Measurements from ENCODE around the gene HIPK1. TPM values are rescaled to one million over a fixed set of nuclear protein-coding genes. Genes with fewer than 3 reads are reported as not detected.

The HIPK1 gene
- total RNA-seq, 2 experiments from 2014 or later: 42.2 to 50.3 TPM

GRCh38 chr1:113931451-113931851 lies 2.3 kb downstream of the HIPK1 start:
- H3K4me3 Mint-ChIP-seq: peak overlapping the region; percentile 84
- peak overlapping the region; percentile 90 for H3K27ac Mint-ChIP-seq
- peaks cover 61% of the 10 kb centered on the region for H3K4me1 Mint-ChIP-seq
- no peak for ATAC-seq
- ChIA-PET CTCF (interaction anchor here (0.7 to 13.6 kb wide), 6 partner anchors 9 to 99 kb away, joined by 4 to 155 read pairs (median 20); partner anchors contain the start of genes AP4B1 and DCLRE1B), POLR2A (interaction anchor here (0.6 to 4.3 kb wide), 7 partner anchors 9 to 572 kb away, joined by 3 to 78 read pairs (median 5); partner anchors contain the start of genes AP4B1 and DCLRE1B)
- H3K27me3 Mint-ChIP-seq: no peaks in the 10 kb centered on the region
- no peak for DNase-seq
- H3K9me3 Mint-ChIP-seq (ENCODE audit: low read depth): no peaks in the 10 kb centered on the region
- intact Hi-C loops (cut with DNase I, micrococcal nuclease): loop anchor here (1.0 to 5.0 kb wide), 4 partner anchors 9 to 1313 kb away; partner anchors contain the start of genes CAPZA1 (in 1 of the 2), OLFML3 (in 1 of the 2) and ST7L (in 1 of the 2)
- H3K36me3 Mint-ChIP-seq (ENCODE audit: low read depth): peaks cover 17% of the 10 kb centered on the region

DNA sequence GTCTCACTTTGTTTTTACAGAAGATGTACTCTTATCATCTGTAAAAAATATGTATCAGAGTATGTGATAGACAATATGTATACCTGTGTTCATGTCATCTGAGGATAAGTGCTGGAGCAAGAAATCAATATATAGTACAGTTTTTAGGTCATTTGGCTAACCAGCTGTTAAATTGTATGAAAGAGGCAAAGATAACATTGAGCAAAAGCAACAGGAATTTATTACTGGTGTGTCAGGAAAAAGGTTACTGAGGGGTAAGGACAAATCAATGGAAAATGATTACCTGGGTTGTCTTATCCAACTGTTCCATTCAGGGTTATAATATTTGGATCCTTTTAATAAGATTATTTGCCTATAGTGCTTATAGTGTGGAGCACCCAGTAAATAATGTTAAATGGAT lies 4.9 kb downstream of the HIPK1 start:
- Mint-ChIP-seq H3K4me1 (peaks cover 67% of the 10 kb centered on the region), H3K4me3 (peak overlapping the region; percentile 84), H3K27me3 (no peaks in the 10 kb centered on the region), H3K9me3 (ENCODE audit: low read depth) (no peaks in the 10 kb centered on the region), H3K36me3 (ENCODE audit: low read depth) (peaks cover 26% of the 10 kb centered on the region), H3K27ac (peak overlapping the region; percentile 90)
- intact Hi-C loops (cut with DNase I, micrococcal nuclease): loop anchor here in 1 of 2 experiments (5.0 kb wide), 1 partner anchor 43 kb away; the partner anchor contains the start of gene OLFML3
- DNase-seq (no peak), ATAC-seq (no peak)
- POLR2A ChIA-PET: no interaction called here
- CTCF ChIA-PET: interaction anchor here (0.9 to 13.6 kb wide), 2 partner anchors 16 to 122 kb away, joined by 3 to 155 read pairs; partner anchors contain the start of gene RSBN1

- POLR2A ChIA-PET: interaction anchor here (0.6 kb wide), 2 partner anchors 40 to 128 kb away, joined by 4 to 5 read pairs; no protein-coding TSS in a partner anchor
Measured at GRCh38 chr1:113934511-113935055, 5.5 kb downstream of the HIPK1 start.

DNA sequence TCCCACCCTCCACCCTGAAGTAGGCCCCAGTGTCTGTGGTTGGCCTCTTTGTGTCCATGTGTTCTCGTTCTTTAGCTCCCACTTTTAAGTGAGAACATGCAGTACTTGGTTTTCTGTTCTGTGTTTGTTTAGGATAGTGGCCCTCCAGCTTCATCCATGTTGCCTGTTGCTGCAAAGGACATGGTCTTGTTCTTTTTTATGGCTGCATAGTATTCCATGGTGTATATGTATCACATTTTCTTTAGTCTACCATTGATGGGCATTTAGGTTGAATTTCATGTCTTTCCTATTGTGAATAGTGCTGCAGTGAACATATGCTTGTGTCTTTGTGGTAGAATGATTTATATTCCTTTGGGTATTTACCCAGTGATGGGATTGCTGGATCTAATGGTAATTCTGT lies 6.1 kb downstream of the HIPK1 start:
- Mint-ChIP-seq H3K27ac (peak overlapping the region; percentile 61), H3K36me3 (ENCODE audit: low read depth) (peaks cover 29% of the 10 kb centered on the region), H3K4me3 (no peak overlapping the region), H3K27me3 (no peaks in the 10 kb centered on the region), H3K4me1 (peaks cover 79% of the 10 kb centered on the region), H3K9me3 (ENCODE audit: low read depth) (no peaks in the 10 kb centered on the region)
- CTCF ChIA-PET: interaction anchor here (0.6 to 13.6 kb wide), 4 partner anchors 15 to 168 kb away, joined by 3 to 155 read pairs (median 6); no protein-coding TSS in a partner anchor
- ATAC-seq (no peak), DNase-seq (no peak)
- intact Hi-C loops (cut with DNase I, micrococcal nuclease): no loop called here
- POLR2A ChIA-PET: interaction anchor here (0.6 kb wide), 2 partner anchors 39 to 129 kb away, joined by 4 to 5 read pairs; no protein-coding TSS in a partner anchor

More at GRCh38 chr1:113934511-113935055, 5.5 kb downstream of the HIPK1 start:
- H3K36me3 Mint-ChIP-seq (ENCODE audit: low read depth): peaks cover 29% of the 10 kb centered on the region
- no peaks in the 10 kb centered on the region for H3K9me3 Mint-ChIP-seq (ENCODE audit: low read depth)
- H3K27me3 Mint-ChIP-seq: no peaks in the 10 kb centered on the region
- H3K4me1 Mint-ChIP-seq: peaks cover 73% of the 10 kb centered on the region
- ATAC-seq (no peak), DNase-seq (no peak)
- H3K27ac Mint-ChIP-seq: peak overlapping the region; percentile 90
- H3K4me3 Mint-ChIP-seq: peak overlapping the region; percentile 84
- intact Hi-C loops (cut with DNase I, micrococcal nuclease): loop anchor here in 1 of 2 experiments (5.0 kb wide), 1 partner anchor 43 kb away; the partner anchor contains the start of gene OLFML3
- CTCF ChIA-PET: interaction anchor here (0.6 to 13.6 kb wide), 3 partner anchors 15 to 167 kb away, joined by 3 to 155 read pairs (median 4); no protein-coding TSS in a partner anchor

DNA sequence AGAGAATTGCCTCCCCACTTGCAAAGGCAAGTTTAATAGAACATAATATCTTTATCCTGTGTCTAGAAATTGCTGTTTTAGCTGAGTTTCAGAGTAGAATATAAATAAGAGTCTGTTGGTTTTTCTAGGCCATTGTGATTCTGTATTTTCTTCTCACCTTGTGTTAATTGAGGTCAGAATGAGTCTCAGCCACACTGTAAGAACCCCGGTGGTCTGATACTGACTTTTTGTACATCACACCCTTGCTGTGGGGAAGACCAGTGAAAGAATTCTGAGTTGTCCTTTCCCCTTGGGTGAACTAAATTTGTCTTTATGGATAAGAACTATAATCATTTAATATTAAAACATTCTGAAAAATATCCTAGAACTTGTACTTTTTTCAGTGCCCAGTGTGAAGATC lies 6.8 kb downstream of the HIPK1 start:
- Mint-ChIP-seq H3K27me3 (no peaks in the 10 kb centered on the region), H3K4me3 (no peak overlapping the region), H3K36me3 (ENCODE audit: low read depth) (peaks cover 37% of the 10 kb centered on the region), H3K27ac (peak overlapping the region; percentile 44), H3K4me1 (peaks cover 86% of the 10 kb centered on the region), H3K9me3 (ENCODE audit: low read depth) (no peaks in the 10 kb centered on the region)
- intact Hi-C loops (cut with DNase I, micrococcal nuclease): no loop called here
- ChIA-PET CTCF (interaction anchor here (2.1 to 13.6 kb wide), 2 partner anchors 14 to 22 kb away, joined by 8 to 155 read pairs; no protein-coding TSS in a partner anchor), POLR2A (no interaction called here)
- no peak for ATAC-seq
- no peak for DNase-seq

GRCh38 chr1:113937146-113937545 lies 8.0 kb downstream of the HIPK1 start:
- no peak for ATAC-seq
- peaks cover 85% of the 10 kb centered on the region for H3K4me1 Mint-ChIP-seq
- H3K27ac Mint-ChIP-seq: peak overlapping the region; percentile 70
- intact Hi-C loops (cut with DNase I, micrococcal nuclease): no loop called here
- H3K27me3 Mint-ChIP-seq: no peaks in the 10 kb centered on the region
- H3K4me3 Mint-ChIP-seq: peak overlapping the region; percentile 4
- no peaks in the 10 kb centered on the region for H3K9me3 Mint-ChIP-seq (ENCODE audit: low read depth)
- CTCF ChIA-PET: interaction anchor here (2.1 to 13.6 kb wide), 2 partner anchors 13 to 21 kb away, joined by 8 to 155 read pairs; no protein-coding TSS in a partner anchor
- POLR2A ChIA-PET: no interaction called here
- peaks cover 45% of the 10 kb centered on the region for H3K36me3 Mint-ChIP-seq (ENCODE audit: low read depth)
- no peak for DNase-seq

DNA sequence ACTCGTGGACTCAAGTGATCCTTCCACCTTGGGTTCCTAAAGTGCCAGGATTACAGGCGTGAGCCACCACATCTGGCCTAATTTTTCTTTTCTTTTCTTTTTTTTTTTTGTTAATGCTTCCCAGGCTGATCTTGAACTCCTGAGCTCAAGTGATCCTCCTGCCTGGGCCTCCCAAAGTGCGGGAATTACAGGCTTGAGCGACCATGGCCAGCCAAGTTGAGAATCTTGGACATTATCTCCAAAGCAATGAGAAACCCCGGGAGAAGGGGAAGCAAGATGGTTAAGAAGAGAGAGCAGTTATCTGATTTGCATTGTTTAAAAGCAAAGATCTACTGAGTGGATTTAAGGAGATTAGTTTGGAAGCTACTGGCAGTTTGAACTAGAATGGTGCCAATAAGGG lies 9.1 kb downstream of the HIPK1 start:
- H3K4me1 Mint-ChIP-seq: peaks cover 82% of the 10 kb centered on the region
- POLR2A ChIA-PET: no interaction called here
- ATAC-seq (no peak), DNase-seq (no peak)
- peak overlapping the region; percentile 70 for H3K27ac Mint-ChIP-seq
- no peaks in the 10 kb centered on the region for H3K27me3 Mint-ChIP-seq
- CTCF ChIA-PET: interaction anchor here (0.6 to 13.6 kb wide), 5 partner anchors 12 to 1938 kb away, joined by 3 to 155 read pairs (median 3); no protein-coding TSS in a partner anchor
- intact Hi-C loops (cut with DNase I, micrococcal nuclease): no loop called here
- H3K9me3 Mint-ChIP-seq (ENCODE audit: low read depth): no peaks in the 10 kb centered on the region
- H3K36me3 Mint-ChIP-seq (ENCODE audit: low read depth): peaks cover 45% of the 10 kb centered on the region
- no peak overlapping the region for H3K4me3 Mint-ChIP-seq

- H3K9me3 Mint-ChIP-seq (ENCODE audit: low read depth): no peaks in the 10 kb centered on the region
- CTCF ChIA-PET: interaction anchor here (0.9 to 13.6 kb wide), 5 partner anchors 9 to 106 kb away, joined by 3 to 155 read pairs (median 4); partner anchors contain the start of gene HIPK1
- peaks cover 50% of the 10 kb centered on the region for H3K36me3 Mint-ChIP-seq (ENCODE audit: low read depth)
- intact Hi-C loops (cut with DNase I, micrococcal nuclease): loop anchor here (1.0 to 10.0 kb wide), 3 partner anchors 9 to 806 kb away; partner anchors contain the start of gene MAGI3 (in 1 of the 2)
- H3K4me3 Mint-ChIP-seq: peak overlapping the region; percentile 59
- peak overlapping the region; percentile 90 for H3K27ac Mint-ChIP-seq
- DNase-seq (peak; percentile 72), ATAC-seq (peak; percentile 61)
- H3K27me3 Mint-ChIP-seq: no peaks in the 10 kb centered on the region
- POLR2A ChIA-PET: interaction anchor here (0.9 to 2.6 kb wide), 4 partner anchors 10 to 70 kb away, joined by 3 to 28 read pairs (median 4); no protein-coding TSS in a partner anchor
- peaks cover 73% of the 10 kb centered on the region for H3K4me1 Mint-ChIP-seq
Measured at GRCh38 chr1:113940365-113941244, 11.5 kb downstream of the HIPK1 start.

DNA sequence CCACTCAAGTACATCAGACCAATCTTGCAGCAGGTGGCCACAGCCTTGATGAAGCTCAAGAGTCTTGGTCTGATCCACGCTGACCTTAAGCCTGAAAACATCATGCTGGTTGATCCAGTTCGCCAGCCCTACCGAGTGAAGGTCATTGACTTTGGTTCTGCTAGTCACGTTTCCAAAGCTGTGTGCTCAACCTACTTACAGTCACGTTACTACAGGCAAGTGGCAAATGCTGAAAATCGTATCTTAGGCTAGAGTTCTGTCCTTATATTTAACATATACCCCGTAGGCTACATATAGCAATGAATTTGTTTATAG lies 12.1 kb downstream of the HIPK1 start:
- H3K9me3 Mint-ChIP-seq (ENCODE audit: low read depth): no peaks in the 10 kb centered on the region
- peaks cover 51% of the 10 kb centered on the region for H3K36me3 Mint-ChIP-seq (ENCODE audit: low read depth)
- H3K4me1 Mint-ChIP-seq: peaks cover 72% of the 10 kb centered on the region
- DNase-seq (no peak), ATAC-seq (no peak)
- ChIA-PET CTCF (interaction anchor here (0.9 to 13.6 kb wide), 4 partner anchors 9 to 106 kb away, joined by 3 to 155 read pairs (median 19); partner anchors contain the start of gene HIPK1), POLR2A (interaction anchor here (0.9 to 2.6 kb wide), 2 partner anchors 10 to 14 kb away, joined by 3 to 28 read pairs; no protein-coding TSS in a partner anchor)
- H3K27me3 Mint-ChIP-seq: no peaks in the 10 kb centered on the region
- H3K27ac Mint-ChIP-seq: peak overlapping the region; percentile 90
- intact Hi-C loops (cut with DNase I, micrococcal nuclease): loop anchor here (10.0 kb wide), 2 partner anchors 546 to 806 kb away; partner anchors contain the start of gene MAGI3 (in 1 of the 2)
- H3K4me3 Mint-ChIP-seq: no peak overlapping the region

DNA sequence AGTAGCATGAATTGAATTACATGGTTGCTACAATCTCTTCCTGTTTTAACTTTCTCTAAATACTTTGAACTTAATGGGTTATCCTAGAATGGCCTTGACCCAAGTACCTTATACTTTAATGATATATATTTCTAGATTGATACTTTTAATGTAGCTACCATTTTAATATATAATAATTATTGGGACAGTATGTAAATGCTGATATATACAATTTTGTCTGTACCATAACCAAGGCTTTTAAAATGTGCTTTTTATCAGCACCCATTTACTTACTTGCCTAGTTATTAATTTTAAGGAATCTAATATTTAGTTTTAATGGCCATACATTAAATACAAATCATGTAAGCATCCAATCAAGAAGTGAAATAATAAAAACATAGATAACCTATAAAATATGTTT lies 13.4 kb downstream of the HIPK1 start:
- DNase-seq (no peak), ATAC-seq (no peak)
- ChIA-PET POLR2A (no interaction called here), CTCF (interaction anchor here (1.0 to 1.8 kb wide), 2 partner anchors 12 kb away, joined by 3 to 5 read pairs; no protein-coding TSS in a partner anchor)
- no peaks in the 10 kb centered on the region for H3K27me3 Mint-ChIP-seq
- H3K4me1 Mint-ChIP-seq: peaks cover 72% of the 10 kb centered on the region
- H3K9me3 Mint-ChIP-seq (ENCODE audit: low read depth): no peaks in the 10 kb centered on the region
- H3K36me3 Mint-ChIP-seq (ENCODE audit: low read depth): peaks cover 46% of the 10 kb centered on the region
- H3K27ac Mint-ChIP-seq: no peak overlapping the region
- intact Hi-C loops (cut with DNase I, micrococcal nuclease): loop anchor here (10.0 kb wide), 2 partner anchors 548 to 808 kb away; partner anchors contain the start of gene MAGI3 (in 1 of the 2)
- H3K4me3 Mint-ChIP-seq: no peak overlapping the region

Measured in activated CD4-positive, alpha-beta T cell treated with anti-CD3 and anti-CD28 coated beads for 36 hours (primary cell).